Mammary epithelial cell (primary cell): ENCODE measurements around the gene CALCOCO1.

ENCODE experiments used
- CTCF ChIP-seq, 2 donors: IDR thresholded peaks in 1 of 2; conservative IDR thresholded peaks in 1 of 2; 2 replicates each; pipeline ENCODE4 v1.5.1; 2011 to 2012; ENCODE audit warnings: inconsistent platforms in 2 of 2, low read length in 2 of 2, mild to moderate bottlenecking in 2 of 2, control low read depth in 1 of 2, low read depth in 1 of 2; ENCODE audit not compliant: insufficient read depth in 1 of 2; ENCODE audit errors: extremely low read depth in 1 of 2
- EZH2 ChIP-seq: IDR thresholded peaks from 2 replicates; pipeline ENCODE4 v1.6.1; 2012; ENCODE audit warnings: low read length, inconsistent platforms, borderline replicate concordance

DNA sequence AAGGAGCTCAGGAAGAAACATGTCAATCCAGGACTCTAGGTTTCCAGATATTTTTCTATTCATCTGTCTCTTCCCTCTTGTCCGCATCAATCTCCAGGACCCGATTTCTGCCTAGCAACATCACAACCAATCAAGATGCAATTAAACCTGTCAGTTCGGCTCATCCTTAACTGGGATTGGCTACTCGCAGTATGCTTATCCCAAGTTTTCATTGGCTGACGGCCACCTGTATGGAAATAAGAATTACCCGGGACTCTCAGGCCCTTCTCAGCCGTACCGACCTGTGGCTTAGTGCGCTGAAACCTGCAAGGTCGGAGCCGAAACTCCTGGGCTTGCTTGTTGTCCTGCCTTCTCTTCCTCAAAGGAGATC is 31.0 kb downstream of the CALCOCO1 start:
- TF ChIP-seq CTCF (conservative IDR thresholded peaks at IDR 0.05 in 1 of 2, IDR thresholded peaks at IDR 0.05 in 1 of 2; ENCODE audit: extremely low read depth in 1 of 2, insufficient read depth in 1 of 2, low read depth in 1 of 2, low read length in 2 of 2), result no peak
- no peak for TF ChIP-seq EZH2
